Adrenal gland (tissue), 12 donors: Measurements from ENCODE around the gene PRKG1. TPM values are rescaled to one million over a fixed set of nuclear protein-coding genes. Genes with fewer than 3 reads are reported as not detected.

Experiments
- DNase-seq, 7 donors: peaks; one replicate each; pipeline ENCODE4 v3.0.0-alpha.2; 2019 to 2020
- H3K27ac ChIP-seq, 5 donors: fragments of 200-600 bp; sonication (generic) in 4 of 5; 1 replicate in 3 of 5; 2 replicates in 2 of 5; pipeline versions ENCODE4 v1.5.1 to v1.8.0; 2016 to 2020; ENCODE audit warnings: mild to moderate bottlenecking in 1 of 5
- H3K27me3 ChIP-seq: fragments of 200-600 bp; 2 replicates; pipeline ENCODE4 v1.8.0; 2021
- H3K36me3 ChIP-seq, 2 donors: fragments of 200-600 bp; replicated peaks in 1 of 2; 1 replicate in 1 of 2; 2 replicates in 1 of 2; pipeline versions ENCODE4 v1.5.1 to v1.8.0; 2018 to 2022
- H3K4me1 ChIP-seq, 2 donors: fragments of 200-600 bp; replicated peaks in 1 of 2; 1 replicate in 1 of 2; 2 replicates in 1 of 2; pipeline versions ENCODE4 v1.5.1 to v1.8.0; 2018 to 2021
- H3K4me3 ChIP-seq, 4 donors: fragments of 200-600 bp; sonication (generic) in 3 of 4; one replicate each; pipeline ENCODE4 v1.5.1; 2016 to 2018
- H3K9me3 ChIP-seq, 3 donors: fragments of 200-600 bp; sonication (generic) in 1 of 3; replicated peaks in 1 of 3; 1 replicate in 2 of 3; 2 replicates in 1 of 3; pipeline versions ENCODE4 v1.5.1 to v1.8.0; 2016 to 2021
- POLR2A ChIP-seq, 2 donors: fragments of 450-650 bp; IDR thresholded peaks; one replicate each; pipeline ENCODE4 v1.6.1; 2017; ENCODE audit warnings: antibody characterized with exemption in 2 of 2, mild to moderate bottlenecking in 2 of 2, moderate library complexity in 1 of 2
- WGBS, 4 donors: extraction: QIAGEN DNeasy Blood & Tissue Kit in 2 of 4; methylation state at CpG; one replicate each; pipeline versions ENCODE4 v1.1.5 to v1.1.7; 2013 to 2017; 5-methylcytosine and 5-hydroxymethylcytosine counted together
- intact Hi-C, 2 donors: fragments of 100-400 bp; cut with DNase I; formaldehyde crosslinking; loops; one replicate each; pipeline versions ENCODE4 v1.14.1 to v1.15.0; 2022 to 2023
- polyA plus RNA-seq, 3 donors: library from polyadenylated mRNA; stranded (reverse); fragments of 200-250 nt in 2 of 3; fragments of 350-450 nt in 1 of 3; fragmentation: Illumina TruSeq in 1 of 3; extraction: RNeasy Lipid Tissue Mini Kit (QIAGEN cat#74804) in 1 of 3; gene quantifications; one replicate each; pipeline ENCODE4 v1.2.3, GENCODE V29; 2013 to 2014
- total RNA-seq, 9 donors: library from RNA; depleted of rRNA in 4 of 9; stranded (reverse); fragments of >200 nt in 4 of 9; fragments of 120-200 nt in 1 of 9; fragmentation: NEBNext Ultra II Directional in 1 of 9; extraction: Animal tissue kit (Norgen Biotek cat#: 25700) in 1 of 9; gene quantifications; one replicate each; pipeline versions ENCODE4 v1.1.0 to v1.2.4, GENCODE V29; 2013 to 2023
- TF ChIP-seq, protein P1 (sequence below), 6 experiments: fragments of 450-650 bp in 4 of 6; fragments of 200-600 bp in 2 of 6; sonication (generic) in 1 of 6; IDR thresholded peaks; 1 replicate in 5 of 6; 2 replicates in 1 of 6; pipeline versions ENCODE4 v1.5.1 to v1.8.0; 2016 to 2021; ENCODE audit warnings: antibody characterized with exemption in 6 of 6, mild to moderate bottlenecking in 2 of 6, moderate library complexity in 1 of 6
- donor health status: healthy with polysubstance abuse.
- donor health status: Bipolar disorder and iron deficiency.
- donor health status: DM: yes; HTN: yes; CAD: no.
- donor health status: DM: no; HTN: no; CAD: no.
- donor health status: DM: no; HTN: no; CAD: no.
- donor health status: DM: yes; HTN: yes; CAD: no.

Gene PRKG1
- total and polyA plus RNA-seq, 12 donors: 6.9 to 104 (median 29.7) TPM

DNA sequence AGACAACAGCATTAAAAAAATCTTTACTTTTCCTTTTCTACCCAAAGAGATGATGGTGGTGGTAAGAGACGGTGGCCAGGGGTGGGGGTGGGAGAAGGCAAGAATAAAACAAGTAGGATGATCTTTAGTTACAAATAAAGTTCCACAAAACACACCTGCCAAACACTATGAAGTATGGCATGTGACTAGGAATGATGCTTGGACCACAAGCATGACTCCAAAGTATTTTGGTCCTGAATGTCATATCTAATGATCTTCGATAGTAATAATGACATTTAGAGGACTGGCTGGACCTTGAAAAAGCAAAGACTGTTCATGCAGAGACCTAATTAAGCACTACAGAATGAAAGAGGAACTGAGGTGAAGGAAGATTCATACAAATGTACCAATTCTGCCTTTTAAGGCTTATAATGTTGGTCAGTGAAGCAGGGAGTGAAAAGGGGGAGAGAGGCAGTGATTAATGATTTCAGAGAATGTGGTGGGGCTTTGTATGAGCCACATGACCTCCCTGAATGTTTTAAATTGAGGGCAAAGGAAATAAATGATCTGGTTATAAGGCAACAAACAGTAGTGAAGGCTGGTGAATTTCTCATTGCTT lies 1210.2 kb downstream of the PRKG1 start:
- Histone ChIP-seq H3K9me3 (no peaks in the 10 kb centered on the region), H3K4me3 (no peak overlapping the region), H3K36me3 (no peaks in the 10 kb centered on the region), H3K27ac (no peak overlapping the region), H3K4me1 (no peaks in the 10 kb centered on the region), H3K27me3 (no peaks in the 10 kb centered on the region)
- no peak for DNase-seq
- intact Hi-C loops: no loop called here
- 70 to 85% (median 77%) methylated on average over 2 of the region's 2 CpGs for WGBS, 4 donors
- TF ChIP-seq POLR2A (IDR thresholded peaks at IDR 0.05): no peak
- TF ChIP-seq, protein P1, sequence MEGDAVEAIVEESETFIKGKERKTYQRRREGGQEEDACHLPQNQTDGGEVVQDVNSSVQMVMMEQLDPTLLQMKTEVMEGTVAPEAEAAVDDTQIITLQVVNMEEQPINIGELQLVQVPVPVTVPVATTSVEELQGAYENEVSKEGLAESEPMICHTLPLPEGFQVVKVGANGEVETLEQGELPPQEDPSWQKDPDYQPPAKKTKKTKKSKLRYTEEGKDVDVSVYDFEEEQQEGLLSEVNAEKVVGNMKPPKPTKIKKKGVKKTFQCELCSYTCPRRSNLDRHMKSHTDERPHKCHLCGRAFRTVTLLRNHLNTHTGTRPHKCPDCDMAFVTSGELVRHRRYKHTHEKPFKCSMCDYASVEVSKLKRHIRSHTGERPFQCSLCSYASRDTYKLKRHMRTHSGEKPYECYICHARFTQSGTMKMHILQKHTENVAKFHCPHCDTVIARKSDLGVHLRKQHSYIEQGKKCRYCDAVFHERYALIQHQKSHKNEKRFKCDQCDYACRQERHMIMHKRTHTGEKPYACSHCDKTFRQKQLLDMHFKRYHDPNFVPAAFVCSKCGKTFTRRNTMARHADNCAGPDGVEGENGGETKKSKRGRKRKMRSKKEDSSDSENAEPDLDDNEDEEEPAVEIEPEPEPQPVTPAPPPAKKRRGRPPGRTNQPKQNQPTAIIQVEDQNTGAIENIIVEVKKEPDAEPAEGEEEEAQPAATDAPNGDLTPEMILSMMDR (IDR thresholded peaks at IDR 0.05): no peak

DNA sequence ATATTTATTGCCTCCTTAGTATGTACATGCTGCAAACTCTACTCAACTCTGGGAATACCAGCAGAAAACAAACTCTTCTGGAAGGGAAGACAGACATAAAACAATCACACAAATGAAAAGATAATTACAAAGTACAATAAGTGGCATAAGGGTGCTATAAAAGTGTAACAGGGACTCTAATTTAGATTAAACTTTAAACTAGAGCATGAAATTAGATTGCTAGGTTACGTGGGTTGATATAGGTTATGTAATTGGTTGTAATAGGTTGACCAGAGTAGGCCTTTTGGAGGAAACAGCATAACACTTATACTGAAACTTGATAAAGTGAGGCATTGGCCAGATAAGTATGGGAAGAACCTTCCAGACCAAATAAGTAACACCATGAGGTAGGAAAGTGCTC lies 1213.6 kb downstream of the PRKG1 start:
- H3K9me3 ChIP-seq: no peaks in the 10 kb centered on the region
- DNase-seq: no peak
- H3K27me3 ChIP-seq: no peaks in the 10 kb centered on the region
- H3K27ac ChIP-seq: no peak overlapping the region
- H3K4me1 ChIP-seq: no peaks in the 10 kb centered on the region
- H3K36me3 ChIP-seq: no peaks in the 10 kb centered on the region
- intact Hi-C loops: no loop called here
- TF ChIP-seq, protein P1 (IDR thresholded peaks at IDR 0.05): no peak
- TF ChIP-seq POLR2A (IDR thresholded peaks at IDR 0.05): no peak
- WGBS, 4 donors: 85 to 94% (median 92%) methylated on average over 1 of the region's 1 CpG
- no peak overlapping the region for H3K4me3 ChIP-seq

DNA sequence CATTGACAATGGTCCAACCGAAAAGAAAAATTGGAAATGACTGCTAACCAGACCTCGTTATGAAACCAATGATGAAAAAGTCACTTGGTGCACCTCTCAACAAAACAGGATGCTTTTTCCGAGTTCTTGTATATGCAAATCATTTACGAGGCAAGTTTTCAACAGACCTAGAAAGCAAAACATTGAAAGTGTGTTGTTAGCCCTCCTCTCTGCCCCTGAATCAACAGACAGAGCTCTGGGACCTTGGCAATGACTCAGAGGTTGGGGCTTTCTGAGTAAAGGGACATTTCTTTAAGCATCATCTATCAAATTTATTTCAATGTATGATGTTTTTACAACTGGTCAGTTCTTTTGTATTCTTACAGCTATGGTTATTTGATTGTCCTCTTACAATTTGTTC lies 1223.5 kb downstream of the PRKG1 start:
- Histone ChIP-seq H3K36me3 (no peaks in the 10 kb centered on the region), H3K9me3 (no peaks in the 10 kb centered on the region), H3K27me3 (no peaks in the 10 kb centered on the region), H3K27ac (no peak overlapping the region), H3K4me3 (no peak overlapping the region), H3K4me1 (no peaks in the 10 kb centered on the region)
- no peak for DNase-seq
- intact Hi-C loops: no loop called here
- 72 to 84% (median 79%) methylated on average over 4 of the region's 4 CpGs for WGBS, 4 donors
- TF ChIP-seq, protein P1 (IDR thresholded peaks at IDR 0.05): no peak
- TF ChIP-seq POLR2A (IDR thresholded peaks at IDR 0.05): no peak

DNA sequence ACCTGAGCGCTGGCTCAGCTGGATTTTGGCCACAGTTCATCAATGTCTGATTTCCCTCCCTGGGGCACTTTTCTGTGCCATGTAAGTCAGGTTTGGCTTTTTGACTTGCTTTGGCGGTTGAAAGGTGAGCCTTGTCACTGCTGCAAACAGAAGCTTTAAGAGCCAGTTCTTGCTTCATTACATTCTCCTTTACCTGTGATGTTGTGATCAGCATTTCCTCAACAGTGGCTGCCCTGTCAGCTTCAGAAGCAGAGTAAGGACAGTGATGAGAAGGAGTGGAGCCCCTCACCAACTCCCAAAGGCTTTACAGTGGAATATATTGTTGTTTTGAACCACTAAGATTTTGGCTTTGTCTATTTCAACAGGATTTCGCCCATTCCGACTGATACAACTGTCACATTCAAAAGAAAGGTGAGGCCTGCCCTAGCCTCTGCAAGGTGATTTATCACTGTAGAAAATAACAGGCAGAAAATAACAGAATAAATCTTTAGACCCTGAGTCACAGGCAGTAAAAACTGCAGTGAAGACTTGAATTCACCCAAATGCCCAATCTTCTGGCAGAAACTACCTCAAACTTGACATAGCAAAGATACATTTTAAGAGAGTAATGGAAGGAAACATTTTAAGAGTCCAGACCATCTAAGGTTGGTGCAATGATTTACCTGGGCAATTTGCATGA lies 1226.5 kb downstream of the PRKG1 start:
- TF ChIP-seq, protein P1 (IDR thresholded peaks at IDR 0.05): no peak
- no peak for TF ChIP-seq POLR2A (IDR thresholded peaks at IDR 0.05)
- no peaks in the 10 kb centered on the region for H3K4me1 ChIP-seq
- no peaks in the 10 kb centered on the region for H3K27me3 ChIP-seq
- H3K36me3 ChIP-seq: no peaks in the 10 kb centered on the region
- 88 to 90% (median 90%) methylated on average over 4 of the region's 4 CpGs for WGBS, 4 donors
- no peak overlapping the region for H3K27ac ChIP-seq
- H3K4me3 ChIP-seq: no peak overlapping the region
- intact Hi-C loops: no loop called here
- DNase-seq: no peak
- H3K9me3 ChIP-seq: no peaks in the 10 kb centered on the region
